AG04450 (cell line): Measurements from ENCODE around the gene FBXW7. TPM values are rescaled to one million over a fixed set of nuclear protein-coding genes. Genes with fewer than 3 reads are reported as not detected.

ENCODE experiments used
- CTCF ChIA-PET: fragments of 300-600, 350-600 bp; formaldehyde crosslinking; extraction: SDS; loops from one replicate; lab custom pipeline; 2022; ENCODE audit warnings: antibody characterized with exemption, inconsistent platforms; lab: Charles Lee
- POLR2A ChIA-PET: fragments of 350-600 bp; formaldehyde crosslinking; extraction: SDS; loops from one replicate; lab custom pipeline; 2021; ENCODE audit warnings: antibody characterized with exemption, inconsistent platforms; lab: Yijun Ruan, JAX
- DNase-seq: peaks from one replicate; pipeline ENCODE4 v3.0.0-alpha.2; 2011; ENCODE audit warnings: low read depth, low spot score
- H3K27ac ChIP-seq: one replicate; pipeline ENCODE4 v1.5.1; 2012; ENCODE audit warnings: low read depth, low read length, control low read depth
- H3K27me3 ChIP-seq: one replicate; pipeline ENCODE4 v1.6.0; 2012; ENCODE audit warnings: low read length; ENCODE audit not compliant: control insufficient read depth, insufficient read depth
- H3K4me3 ChIP-seq: 2 replicates; pipeline ENCODE4 v1.5.1; 2011; ENCODE audit warnings: mild to moderate bottlenecking, low read depth, low read length, control low read depth
- H3K9me3 ChIP-seq: 2 replicates; pipeline ENCODE4 v1.5.1; 2012; ENCODE audit warnings: low read length; ENCODE audit not compliant: control insufficient read depth, insufficient read depth
- polyA plus RNA-seq: library from polyadenylated mRNA; depleted of rRNA; stranded (reverse); fragments of >200 nt; gene quantifications from 2 replicates; pipeline ENCODE4 v1.2.3, GENCODE V29; 2011
- TF ChIP-seq, protein P1 (sequence below): IDR thresholded peaks from 2 replicates; pipeline ENCODE4 v1.5.1; 2011; ENCODE audit warnings: low read depth, low read length, control low read depth, inconsistent platforms

Gene FBXW7
- polyA plus RNA-seq, 1 experiment = 16.3 TPM

DNA sequence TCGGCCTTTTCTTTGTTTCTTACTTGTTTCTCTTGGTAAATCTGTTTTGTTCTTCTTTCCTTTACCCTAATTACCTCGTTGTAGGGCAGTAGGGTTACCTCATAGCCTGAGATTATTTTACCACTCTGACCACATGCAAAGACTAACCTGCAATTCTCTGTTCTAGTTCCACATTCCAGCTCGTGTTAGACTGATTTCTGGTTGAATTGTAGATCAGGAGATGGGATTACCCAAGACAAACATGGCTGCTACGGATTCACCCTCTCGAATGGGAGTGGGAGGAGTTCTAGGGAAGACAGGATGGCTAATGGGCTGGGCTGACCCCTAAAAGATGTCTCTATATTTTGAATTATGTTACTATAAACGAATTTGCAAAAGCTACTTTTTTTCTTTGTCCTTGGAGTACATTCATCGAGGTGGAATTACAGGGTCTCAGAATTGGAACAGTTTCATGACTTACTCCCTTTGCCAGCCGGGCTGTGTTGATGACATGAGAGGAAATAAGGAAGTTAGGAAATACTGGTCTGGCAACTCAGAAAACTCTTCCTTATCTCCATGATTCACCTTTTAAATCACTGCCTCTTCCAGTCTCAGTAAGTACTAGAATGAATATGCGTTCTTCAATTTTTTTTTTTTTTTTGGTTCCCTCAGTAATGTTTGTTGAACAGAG, 36.7 kb upstream of the FBXW7 start:
- H3K9me3 ChIP-seq = no peaks in the 10 kb centered on the region
- ChIA-PET CTCF (interaction anchor here (0.5 to 0.7 kb wide), 2 partner anchors 106 to 186 kb away, joined by 3 read pairs; no protein-coding TSS in a partner anchor), POLR2A (interaction anchor here (0.6 kb wide), 1 partner anchor 577 kb away, joined by 3 read pairs; no protein-coding TSS in a partner anchor)
- no peak overlapping the region for H3K4me3 ChIP-seq
- no peaks in the 10 kb centered on the region for H3K27me3 ChIP-seq
- no peak overlapping the region for H3K27ac ChIP-seq
- TF ChIP-seq, protein P1, sequence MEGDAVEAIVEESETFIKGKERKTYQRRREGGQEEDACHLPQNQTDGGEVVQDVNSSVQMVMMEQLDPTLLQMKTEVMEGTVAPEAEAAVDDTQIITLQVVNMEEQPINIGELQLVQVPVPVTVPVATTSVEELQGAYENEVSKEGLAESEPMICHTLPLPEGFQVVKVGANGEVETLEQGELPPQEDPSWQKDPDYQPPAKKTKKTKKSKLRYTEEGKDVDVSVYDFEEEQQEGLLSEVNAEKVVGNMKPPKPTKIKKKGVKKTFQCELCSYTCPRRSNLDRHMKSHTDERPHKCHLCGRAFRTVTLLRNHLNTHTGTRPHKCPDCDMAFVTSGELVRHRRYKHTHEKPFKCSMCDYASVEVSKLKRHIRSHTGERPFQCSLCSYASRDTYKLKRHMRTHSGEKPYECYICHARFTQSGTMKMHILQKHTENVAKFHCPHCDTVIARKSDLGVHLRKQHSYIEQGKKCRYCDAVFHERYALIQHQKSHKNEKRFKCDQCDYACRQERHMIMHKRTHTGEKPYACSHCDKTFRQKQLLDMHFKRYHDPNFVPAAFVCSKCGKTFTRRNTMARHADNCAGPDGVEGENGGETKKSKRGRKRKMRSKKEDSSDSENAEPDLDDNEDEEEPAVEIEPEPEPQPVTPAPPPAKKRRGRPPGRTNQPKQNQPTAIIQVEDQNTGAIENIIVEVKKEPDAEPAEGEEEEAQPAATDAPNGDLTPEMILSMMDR = no peak
- no peak for DNase-seq

DNA sequence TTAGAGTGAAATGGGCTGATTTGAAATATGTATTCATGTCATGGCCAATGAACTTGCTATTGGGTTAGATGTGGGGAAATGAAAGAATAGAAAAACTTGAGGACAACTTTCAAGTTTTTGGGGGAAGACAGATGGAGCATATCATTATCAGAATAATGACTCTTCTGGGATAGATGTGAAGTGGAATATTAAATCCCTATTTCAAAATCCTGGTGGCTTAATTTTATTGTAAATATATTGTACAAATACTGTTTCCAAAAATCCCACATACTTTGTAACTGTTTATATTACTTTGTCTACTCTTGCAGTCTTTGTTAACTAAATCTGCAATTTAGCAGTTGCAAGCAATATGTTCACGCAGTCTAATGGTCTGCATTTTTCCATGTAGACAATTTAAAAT, 35.9 kb upstream of the FBXW7 start:
- Histone ChIP-seq H3K27ac (no peak overlapping the region), H3K4me3 (no peak overlapping the region), H3K9me3 (no peaks in the 10 kb centered on the region), H3K27me3 (peaks cover 3% of the 10 kb centered on the region)
- POLR2A ChIA-PET = interaction anchor here (0.6 kb wide), 1 partner anchor 578 kb away, joined by 3 read pairs; no protein-coding TSS in a partner anchor
- CTCF ChIA-PET = interaction anchor here (0.5 kb wide), 1 partner anchor 107 kb away, joined by 3 read pairs; no protein-coding TSS in a partner anchor
- no peak for DNase-seq
- TF ChIP-seq, protein P1 = no peak

DNA sequence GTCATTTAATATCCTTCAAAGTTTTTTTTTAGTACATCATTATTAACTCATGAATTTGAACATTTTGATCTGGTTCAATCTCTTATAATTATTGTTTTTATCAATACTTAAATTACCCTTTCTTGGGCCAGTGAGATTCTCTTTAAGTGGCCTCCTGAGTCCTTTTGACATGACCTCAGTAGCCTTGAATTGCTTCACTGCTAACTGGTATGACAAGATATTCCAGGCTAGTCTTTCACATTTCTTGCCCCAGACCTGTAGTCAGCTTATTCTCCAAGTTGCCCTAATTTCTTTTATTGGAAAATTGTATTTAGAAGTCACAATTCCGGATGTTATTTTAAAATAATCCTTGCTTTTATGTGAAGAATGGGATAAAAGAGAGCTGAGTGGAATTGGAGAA, 35.4 kb upstream of the FBXW7 start:
- Histone ChIP-seq H3K27ac (no peak overlapping the region), H3K27me3 (peaks cover 3% of the 10 kb centered on the region), H3K4me3 (no peak overlapping the region), H3K9me3 (no peaks in the 10 kb centered on the region)
- no peak for DNase-seq
- TF ChIP-seq, protein P1 = no peak
- CTCF ChIA-PET = interaction anchor here (0.8 kb wide), 1 partner anchor 70 kb away, joined by 3 read pairs; no protein-coding TSS in a partner anchor
- POLR2A ChIA-PET = no interaction called here

DNA sequence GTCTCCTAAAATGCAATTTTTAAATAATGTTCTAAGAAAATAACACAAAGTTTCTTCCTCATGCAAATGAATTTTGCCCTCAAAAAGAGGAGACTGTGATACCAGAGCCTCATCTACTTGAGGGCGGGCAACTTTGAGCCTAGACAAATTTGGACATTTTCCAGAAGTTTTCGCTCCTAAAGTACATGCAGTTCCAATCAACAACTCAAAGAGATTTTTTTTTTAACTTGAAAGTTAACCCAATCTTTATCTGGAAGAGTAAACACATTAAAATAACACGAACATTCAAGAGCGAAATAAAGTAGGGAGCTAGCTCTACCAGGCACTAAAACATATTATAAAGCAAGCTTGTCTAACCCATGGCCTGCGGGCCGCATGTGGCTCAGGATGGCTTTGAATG, 29.4 kb upstream of the FBXW7 start:
- POLR2A ChIA-PET = interaction anchor here (0.6 kb wide), 1 partner anchor 22 kb away, joined by 4 read pairs; no protein-coding TSS in a partner anchor
- CTCF ChIA-PET = interaction anchor here (2.5 kb wide), 1 partner anchor 64 kb away, joined by 9 read pairs; no protein-coding TSS in a partner anchor
- Histone ChIP-seq H3K27me3 (peaks cover 3% of the 10 kb centered on the region), H3K9me3 (no peaks in the 10 kb centered on the region), H3K27ac (no peak overlapping the region), H3K4me3 (no peak overlapping the region)
- no peak for DNase-seq
- TF ChIP-seq, protein P1 = no peak

DNA sequence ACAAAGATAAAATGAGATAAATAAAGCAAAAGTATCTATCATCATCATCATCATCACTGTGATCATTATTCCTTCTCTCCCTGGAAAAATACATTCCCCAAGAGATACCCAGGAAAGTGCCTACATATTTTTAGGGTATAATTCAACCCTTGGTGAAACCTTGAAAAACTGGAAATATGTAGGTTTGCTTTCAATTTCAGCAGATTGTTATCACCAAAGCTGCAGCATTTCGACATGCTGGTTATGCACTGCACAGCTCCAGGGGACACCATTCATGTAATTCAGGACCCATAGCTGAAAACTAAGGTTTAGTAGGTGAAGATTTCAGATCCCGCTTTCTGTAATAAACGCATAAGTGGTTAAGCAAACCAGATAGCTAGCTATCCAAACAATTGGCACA, 28.4 kb upstream of the FBXW7 start:
- CTCF ChIA-PET = interaction anchor here (2.5 kb wide), 1 partner anchor 63 kb away, joined by 9 read pairs; no protein-coding TSS in a partner anchor
- POLR2A ChIA-PET = no interaction called here

More for the DNA sequence above, 28.4 kb upstream of the FBXW7 start:
- Histone ChIP-seq H3K4me3 (no peak overlapping the region), H3K27me3 (peaks cover 3% of the 10 kb centered on the region), H3K9me3 (no peaks in the 10 kb centered on the region), H3K27ac (no peak overlapping the region)
- TF ChIP-seq, protein P1 = no peak
- DNase-seq = no peak
